Esophagus squamous epithelium (tissue), 4 donors: Measurements from ENCODE around the gene LEFTY2.

Experiments used
- POLR2A ChIP-seq, 4 donors: fragments of 450-650 bp; IDR thresholded peaks; one replicate each; pipeline ENCODE4 v1.6.1; 2017; ENCODE audit warnings: antibody characterized with exemption in 4 of 4, mild to moderate bottlenecking in 4 of 4, moderate library complexity in 3 of 4
- TF ChIP-seq, protein P1 (sequence below), 6 experiments: fragments of 450-650 bp in 4 of 6; fragments of 200-600 bp in 2 of 6; sonication (generic) in 2 of 6; IDR thresholded peaks; one replicate each; pipeline ENCODE4 v1.5.1; 2016 to 2019; ENCODE audit warnings: antibody characterized with exemption in 6 of 6, mild to moderate bottlenecking in 4 of 6, moderate library complexity in 4 of 6

DNA sequence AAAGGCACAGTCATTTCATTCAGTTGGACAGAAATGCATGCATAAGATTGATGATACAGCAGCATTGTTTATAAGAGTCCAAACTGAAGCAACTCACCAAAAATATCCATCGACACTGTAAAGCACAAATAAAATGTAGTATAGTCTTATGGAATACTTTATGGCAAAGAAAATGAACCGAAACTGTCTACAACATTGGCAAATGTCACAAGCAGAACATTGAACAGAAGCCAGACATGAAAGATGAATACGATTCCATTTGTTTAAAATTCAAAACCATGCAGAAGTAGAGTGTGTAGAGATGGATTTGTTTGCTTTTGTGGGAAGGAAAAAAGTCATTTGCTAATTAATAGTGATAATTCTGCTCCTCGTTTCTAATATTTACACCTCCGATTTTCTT is 44.5 kb downstream of the LEFTY2 start:
- TF ChIP-seq, protein P1, sequence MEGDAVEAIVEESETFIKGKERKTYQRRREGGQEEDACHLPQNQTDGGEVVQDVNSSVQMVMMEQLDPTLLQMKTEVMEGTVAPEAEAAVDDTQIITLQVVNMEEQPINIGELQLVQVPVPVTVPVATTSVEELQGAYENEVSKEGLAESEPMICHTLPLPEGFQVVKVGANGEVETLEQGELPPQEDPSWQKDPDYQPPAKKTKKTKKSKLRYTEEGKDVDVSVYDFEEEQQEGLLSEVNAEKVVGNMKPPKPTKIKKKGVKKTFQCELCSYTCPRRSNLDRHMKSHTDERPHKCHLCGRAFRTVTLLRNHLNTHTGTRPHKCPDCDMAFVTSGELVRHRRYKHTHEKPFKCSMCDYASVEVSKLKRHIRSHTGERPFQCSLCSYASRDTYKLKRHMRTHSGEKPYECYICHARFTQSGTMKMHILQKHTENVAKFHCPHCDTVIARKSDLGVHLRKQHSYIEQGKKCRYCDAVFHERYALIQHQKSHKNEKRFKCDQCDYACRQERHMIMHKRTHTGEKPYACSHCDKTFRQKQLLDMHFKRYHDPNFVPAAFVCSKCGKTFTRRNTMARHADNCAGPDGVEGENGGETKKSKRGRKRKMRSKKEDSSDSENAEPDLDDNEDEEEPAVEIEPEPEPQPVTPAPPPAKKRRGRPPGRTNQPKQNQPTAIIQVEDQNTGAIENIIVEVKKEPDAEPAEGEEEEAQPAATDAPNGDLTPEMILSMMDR (IDR thresholded peaks at IDR 0.05) = no peak
- TF ChIP-seq POLR2A (IDR thresholded peaks at IDR 0.05) = no peak
